ENCODE measurements around the gene DEFB128. TPM values are rescaled to one million over a fixed set of nuclear protein-coding genes. Genes with fewer than 3 reads are reported as not detected.

The DEFB128 gene
- not detected for total RNA-seq

GRCh38 chr20:189611-190010 lies at the start of gene DEFB128:
Gene DEFB128 (minus strand): TSS chr20:189711. CDS start chr20:189623, 88 bp downstream.
- no peaks in the 10 kb centered on the region for H3K9me3 ChIP-seq
- intact Hi-C loops (cut with DNase I), result no loop called here
- no peaks in the 10 kb centered on the region for H3K27me3 ChIP-seq
- no peaks in the 10 kb centered on the region for H3K4me1 ChIP-seq
- H3K36me3 ChIP-seq, result no peaks in the 10 kb centered on the region
- no peak within 1 kb of the TSS for H3K27ac ChIP-seq
- TF ChIP-seq, protein P1, sequence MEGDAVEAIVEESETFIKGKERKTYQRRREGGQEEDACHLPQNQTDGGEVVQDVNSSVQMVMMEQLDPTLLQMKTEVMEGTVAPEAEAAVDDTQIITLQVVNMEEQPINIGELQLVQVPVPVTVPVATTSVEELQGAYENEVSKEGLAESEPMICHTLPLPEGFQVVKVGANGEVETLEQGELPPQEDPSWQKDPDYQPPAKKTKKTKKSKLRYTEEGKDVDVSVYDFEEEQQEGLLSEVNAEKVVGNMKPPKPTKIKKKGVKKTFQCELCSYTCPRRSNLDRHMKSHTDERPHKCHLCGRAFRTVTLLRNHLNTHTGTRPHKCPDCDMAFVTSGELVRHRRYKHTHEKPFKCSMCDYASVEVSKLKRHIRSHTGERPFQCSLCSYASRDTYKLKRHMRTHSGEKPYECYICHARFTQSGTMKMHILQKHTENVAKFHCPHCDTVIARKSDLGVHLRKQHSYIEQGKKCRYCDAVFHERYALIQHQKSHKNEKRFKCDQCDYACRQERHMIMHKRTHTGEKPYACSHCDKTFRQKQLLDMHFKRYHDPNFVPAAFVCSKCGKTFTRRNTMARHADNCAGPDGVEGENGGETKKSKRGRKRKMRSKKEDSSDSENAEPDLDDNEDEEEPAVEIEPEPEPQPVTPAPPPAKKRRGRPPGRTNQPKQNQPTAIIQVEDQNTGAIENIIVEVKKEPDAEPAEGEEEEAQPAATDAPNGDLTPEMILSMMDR (IDR thresholded peaks at IDR 0.05), result no peak
- TF ChIP-seq POLR2AphosphoS5 (IDR thresholded peaks at IDR 0.05; ENCODE audit: insufficient read depth in 1 of 2, low read depth in 1 of 2), result no peak
- no peak for TF ChIP-seq POLR2A (IDR thresholded peaks at IDR 0.05)
- no peak for DNase-seq (ENCODE audit: extremely low spot score in 2 of 2)
- no peak within 1 kb of the TSS for H3K4me3 ChIP-seq

GRCh38 chr20:237929-238328 lies 48.4 kb upstream of the DEFB128 start:
- H3K27ac ChIP-seq, result no peak overlapping the region
- H3K36me3 ChIP-seq, result no peaks in the 10 kb centered on the region
- H3K9me3 ChIP-seq, result no peaks in the 10 kb centered on the region
- intact Hi-C loops (cut with DNase I), result no loop called here
- H3K27me3 ChIP-seq, result no peaks in the 10 kb centered on the region
- no peak for DNase-seq (ENCODE audit: extremely low spot score in 2 of 2)
- peaks cover 4% of the 10 kb centered on the region for H3K4me1 ChIP-seq
- no peak overlapping the region for H3K4me3 ChIP-seq
- TF ChIP-seq, protein P1 (IDR thresholded peaks at IDR 0.05), result no peak
- TF ChIP-seq POLR2AphosphoS5 (IDR thresholded peaks at IDR 0.05; ENCODE audit: insufficient read depth in 1 of 2, low read depth in 1 of 2) (no peak), POLR2A (IDR thresholded peaks at IDR 0.05) (no peak)

DNA sequence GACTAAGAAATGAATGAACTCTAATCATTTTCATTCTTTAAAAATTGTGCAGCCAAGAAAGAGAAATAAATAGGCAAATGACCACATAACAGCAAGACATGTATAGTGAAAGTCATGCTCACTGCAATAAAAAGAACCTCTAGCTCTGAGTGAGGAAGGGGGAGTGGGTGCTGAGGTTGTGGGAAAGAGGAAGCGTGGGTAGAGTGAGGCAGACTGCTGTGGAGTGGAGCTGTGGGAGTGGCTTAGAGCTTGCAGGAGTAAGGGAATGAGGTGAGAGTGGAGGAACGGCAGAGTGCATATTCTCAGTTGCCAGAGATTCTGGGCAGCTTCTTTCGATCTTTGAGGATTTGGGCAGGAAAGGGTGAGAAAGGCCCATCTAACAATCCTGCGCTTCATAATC lies 48.0 kb upstream of the DEFB128 start:
- no peak for DNase-seq (ENCODE audit: extremely low spot score in 2 of 2)
- H3K36me3 ChIP-seq, result no peaks in the 10 kb centered on the region
- H3K4me1 ChIP-seq, result peaks cover 4% of the 10 kb centered on the region
- TF ChIP-seq POLR2AphosphoS5 (IDR thresholded peaks at IDR 0.05; ENCODE audit: insufficient read depth in 1 of 2, low read depth in 1 of 2) (no peak), POLR2A (IDR thresholded peaks at IDR 0.05) (no peak)
- TF ChIP-seq, protein P1 (IDR thresholded peaks at IDR 0.05), result no peak
- H3K9me3 ChIP-seq, result no peaks in the 10 kb centered on the region
- intact Hi-C loops (cut with DNase I), result no loop called here
- H3K27ac ChIP-seq, result no peak overlapping the region
- no peaks in the 10 kb centered on the region for H3K27me3 ChIP-seq
- no peak overlapping the region for H3K4me3 ChIP-seq

DNA sequence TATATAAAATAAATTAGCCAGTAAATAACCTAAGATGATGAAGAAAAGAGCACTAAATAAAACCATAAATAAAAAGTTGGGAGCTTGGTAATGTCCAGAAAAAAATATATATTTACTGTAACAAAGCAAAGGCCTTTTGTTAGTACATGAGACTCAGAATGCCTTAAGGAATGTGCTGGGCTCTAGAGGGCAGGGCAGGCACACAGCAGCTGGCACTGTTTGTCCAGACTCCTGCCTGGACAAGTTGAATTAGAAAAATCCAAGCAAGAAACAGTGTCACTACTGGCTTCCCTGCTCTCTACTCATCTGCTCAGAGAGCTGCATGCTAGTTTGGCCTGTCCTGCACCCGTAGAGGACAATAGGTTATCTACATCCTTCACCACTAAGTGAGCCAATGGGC lies 46.4 kb upstream of the DEFB128 start:
- TF ChIP-seq, protein P1 (IDR thresholded peaks at IDR 0.05), result no peak
- TF ChIP-seq POLR2AphosphoS5 (IDR thresholded peaks at IDR 0.05; ENCODE audit: insufficient read depth in 1 of 2, low read depth in 1 of 2) (no peak), POLR2A (IDR thresholded peaks at IDR 0.05) (no peak)
- no peak for DNase-seq (ENCODE audit: extremely low spot score in 2 of 2)
- peaks cover 4% of the 10 kb centered on the region for H3K4me1 ChIP-seq
- no peak overlapping the region for H3K27ac ChIP-seq
- no peaks in the 10 kb centered on the region for H3K9me3 ChIP-seq
- no peaks in the 10 kb centered on the region for H3K36me3 ChIP-seq
- intact Hi-C loops (cut with DNase I), result no loop called here
- no peak overlapping the region for H3K4me3 ChIP-seq
- H3K27me3 ChIP-seq, result no peaks in the 10 kb centered on the region

DNA sequence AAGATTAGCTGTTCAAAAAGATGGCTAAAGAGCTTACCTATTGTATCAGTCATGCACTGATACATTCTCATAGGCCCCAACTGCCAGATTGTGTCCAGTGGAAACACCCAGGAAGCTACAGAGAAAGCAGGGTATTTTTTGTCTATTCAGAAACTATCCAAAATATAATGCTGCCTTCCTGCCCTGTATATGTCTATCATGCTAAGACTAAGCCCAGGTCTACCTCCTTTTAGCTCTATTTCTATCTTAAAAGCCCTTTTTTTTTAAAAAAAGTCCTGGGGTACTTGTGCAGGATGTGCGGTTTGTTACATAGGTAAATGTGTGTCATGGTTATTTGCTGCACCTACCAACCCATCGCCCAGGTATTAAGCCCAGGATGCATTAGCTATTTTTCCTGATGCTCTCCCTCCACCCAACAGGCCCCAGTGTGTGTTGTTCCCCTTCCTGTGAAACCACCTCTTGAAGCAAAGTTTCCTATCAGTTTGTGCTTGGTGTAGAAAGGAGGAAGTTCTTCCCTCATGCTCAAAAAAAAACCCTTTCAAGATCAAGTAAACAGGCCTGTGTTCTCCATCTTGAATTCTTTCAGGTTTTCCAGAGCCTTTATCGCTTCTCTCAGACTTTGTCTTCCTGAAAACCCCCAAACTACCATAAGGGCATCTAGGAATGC lies 38.1 kb upstream of the DEFB128 start:
- intact Hi-C loops (cut with DNase I), result no loop called here
- H3K4me3 ChIP-seq, result no peak overlapping the region
- no peak overlapping the region for H3K27ac ChIP-seq
- DNase-seq (ENCODE audit: extremely low spot score in 2 of 2), result no peak
- H3K27me3 ChIP-seq, result no peaks in the 10 kb centered on the region
- H3K36me3 ChIP-seq, result no peaks in the 10 kb centered on the region
- no peaks in the 10 kb centered on the region for H3K9me3 ChIP-seq
- TF ChIP-seq POLR2A (IDR thresholded peaks at IDR 0.05) (no peak), POLR2AphosphoS5 (IDR thresholded peaks at IDR 0.05; ENCODE audit: insufficient read depth in 1 of 2, low read depth in 1 of 2) (no peak)
- TF ChIP-seq, protein P1 (IDR thresholded peaks at IDR 0.05), result no peak
- H3K4me1 ChIP-seq, result no peaks in the 10 kb centered on the region

Measured in vagina (tissue), 2 donors.